Epidermal melanocyte (primary cell): ENCODE results near the gene RAI1.
A peak's percentile ranks its signal among the peaks of the same experiment; 100 is the strongest.

Experiments used
- DNase-seq: peaks from one replicate; pipeline ENCODE4 v3.0.0; 2011; ENCODE audit warnings: low spot score; ENCODE audit not compliant: insufficient read length

RAI1 gene

DNA sequence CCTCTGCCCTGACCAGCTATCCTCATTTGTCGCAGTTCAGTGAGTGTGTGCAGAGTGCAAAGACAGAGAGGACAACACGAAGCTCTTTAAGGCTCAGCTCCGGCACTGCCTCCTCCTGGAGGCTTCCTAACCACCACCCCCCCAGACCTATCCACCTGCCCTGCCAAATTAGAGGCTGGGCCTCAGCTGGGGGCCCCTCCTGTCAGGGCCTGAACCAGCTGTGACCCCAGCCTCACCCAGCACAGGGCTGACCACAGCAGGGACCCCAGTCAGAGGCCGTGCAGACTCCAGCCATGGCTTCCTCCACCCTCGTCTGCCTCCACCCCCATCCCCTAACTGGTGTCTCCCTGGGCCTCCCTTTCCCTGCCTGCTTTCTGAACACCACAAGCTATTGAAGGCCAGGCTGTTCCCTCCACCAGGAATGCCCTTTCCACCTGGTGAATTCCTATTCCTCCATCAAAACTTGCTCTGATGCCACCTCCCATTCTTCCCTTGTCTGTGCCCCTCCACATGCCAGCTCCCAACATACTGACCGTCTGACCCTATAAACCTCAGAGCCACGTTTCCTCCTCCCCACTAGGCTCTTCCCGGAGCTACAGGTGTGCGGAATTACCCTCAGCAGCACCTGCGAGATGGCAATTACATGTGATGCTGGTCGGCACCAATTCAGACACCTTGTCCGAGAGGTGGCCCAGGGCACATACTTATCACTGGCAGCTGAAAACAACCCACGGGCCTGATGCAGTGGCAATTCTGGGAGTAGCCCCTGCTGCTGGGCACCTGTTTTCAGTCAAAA is 146.8 kb downstream of the RAI1 start:
- no peak for DNase-seq

DNA sequence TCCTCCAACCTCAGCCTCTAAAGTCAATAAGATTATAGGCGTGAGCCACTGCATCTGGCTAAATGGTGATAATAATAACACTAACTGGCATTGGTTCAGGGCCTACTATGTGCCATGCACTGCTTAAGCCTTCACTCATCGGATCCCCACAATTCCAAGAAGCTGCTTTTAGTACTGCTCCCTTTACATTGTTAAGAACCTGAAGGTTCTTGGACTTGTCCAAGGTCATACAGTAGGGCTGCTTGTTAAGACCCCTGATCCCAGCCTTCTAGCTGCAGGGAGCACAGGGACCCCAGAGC is 149.0 kb downstream of the RAI1 start:
- no peak for DNase-seq

DNA sequence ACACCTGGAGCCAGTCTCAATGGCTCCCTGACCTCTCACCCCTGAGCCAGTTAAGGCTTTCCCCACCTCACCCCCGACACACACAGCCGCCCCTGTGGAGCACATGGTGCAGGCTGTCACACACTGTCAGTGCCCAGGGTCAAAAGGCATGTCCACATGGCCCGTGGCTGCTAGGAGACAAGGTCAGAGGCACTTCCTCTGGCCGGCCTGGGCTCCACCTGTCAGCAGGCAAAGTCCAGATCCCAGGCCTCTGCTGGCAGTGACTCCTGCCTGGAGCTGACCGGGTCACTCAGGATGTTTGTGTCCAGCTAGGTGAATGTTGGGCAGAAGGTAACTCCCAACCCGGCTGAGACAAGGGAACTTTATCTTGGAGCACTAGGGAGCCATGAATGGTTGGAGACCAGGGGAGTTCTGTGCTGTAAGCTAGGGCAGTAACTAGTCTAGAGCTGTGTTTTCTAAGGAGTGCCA is 149.5 kb downstream of the RAI1 start:
- no peak for DNase-seq

DNA sequence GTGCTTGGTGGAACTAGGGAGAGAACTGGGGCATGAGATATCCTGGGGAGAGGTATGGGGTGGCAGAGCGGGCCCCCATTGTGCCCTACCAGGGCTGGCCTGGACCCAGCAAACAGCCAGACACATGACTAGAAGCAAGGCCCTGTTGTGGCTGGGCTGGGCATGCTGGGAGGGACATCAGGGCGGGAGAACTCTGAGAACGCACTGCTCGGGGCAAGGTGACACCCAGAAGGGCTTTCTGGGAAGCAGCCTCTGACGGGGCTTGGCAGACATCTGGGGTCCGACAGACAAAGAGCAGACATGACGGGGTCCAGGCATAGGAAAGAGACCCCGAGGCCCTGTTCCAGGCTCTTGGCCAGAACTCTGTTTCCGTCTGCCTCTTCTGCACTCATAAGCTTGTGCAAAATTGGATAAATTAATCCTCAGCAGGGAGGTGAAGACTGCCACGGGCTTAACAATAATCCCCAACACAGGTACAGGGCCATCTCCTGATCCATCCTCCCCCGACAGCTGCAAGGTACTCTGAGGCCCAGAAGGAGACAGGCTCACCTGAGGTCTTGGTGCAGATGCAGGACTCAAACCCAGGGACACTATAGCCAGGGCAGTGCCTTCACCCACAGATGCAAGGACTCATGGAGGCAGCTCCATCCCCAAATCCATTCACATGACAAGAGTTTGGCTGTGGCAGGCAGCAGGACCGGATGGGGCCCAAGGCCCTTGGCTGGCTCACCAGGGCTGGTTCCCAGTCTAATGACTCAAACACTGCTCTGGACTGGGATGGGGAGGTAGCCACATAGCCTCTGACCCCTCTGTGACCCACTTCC is 150.2 kb downstream of the RAI1 start:
- DNase-seq, result no peak

- DNase-seq, result no peak
Measured at GRCh38 chr17:17832032-17832363, 150.7 kb downstream of the RAI1 start.

GRCh38 chr17:17833658-17834357 is 152.6 kb downstream of the RAI1 start:
- DNase-seq, result no peak

- no peak for DNase-seq
Measured at GRCh38 chr17:17834974-17835373, 153.7 kb downstream of the RAI1 start.

DNA sequence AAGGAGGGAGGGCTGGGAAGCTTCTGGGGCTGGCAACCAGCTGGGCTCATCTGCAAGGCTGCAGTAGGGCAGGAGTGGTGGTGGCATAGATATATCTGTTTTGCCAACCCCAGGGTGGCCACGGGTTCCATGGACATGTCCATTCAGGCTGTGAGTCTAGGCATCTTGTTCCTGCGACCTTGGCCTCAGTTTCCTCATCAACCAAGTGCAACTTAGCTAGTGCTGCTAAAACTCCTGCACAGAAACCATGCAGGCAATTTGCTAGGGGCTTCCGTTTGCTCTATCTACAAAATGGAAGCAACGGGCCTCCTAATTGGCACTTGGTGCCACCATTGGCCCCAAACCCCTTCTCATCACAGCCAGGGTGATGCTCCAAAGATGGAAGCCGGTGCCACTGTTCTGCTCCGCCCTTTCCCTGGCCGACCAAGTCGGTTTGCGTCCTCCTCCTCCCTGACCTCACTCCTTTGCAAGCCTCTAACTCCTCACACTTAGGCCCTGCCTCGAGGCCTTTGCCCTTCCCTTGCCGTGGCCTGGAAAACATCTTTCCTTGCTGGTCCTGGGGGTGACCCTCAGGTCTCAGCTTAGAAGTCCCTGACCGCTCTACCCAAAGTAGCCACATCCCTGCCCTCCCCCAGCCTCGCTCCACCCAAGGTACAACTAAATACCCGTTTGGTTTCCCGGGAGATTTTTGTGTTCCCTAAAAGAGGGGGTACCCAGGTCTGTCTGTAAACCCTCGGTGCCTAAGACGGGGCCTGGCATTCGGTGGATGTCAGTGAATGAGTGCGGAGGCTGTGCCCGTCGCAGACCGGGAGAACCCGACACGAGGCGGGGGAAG is 154.4 kb downstream of the RAI1 start:
- no peak for DNase-seq

DNA sequence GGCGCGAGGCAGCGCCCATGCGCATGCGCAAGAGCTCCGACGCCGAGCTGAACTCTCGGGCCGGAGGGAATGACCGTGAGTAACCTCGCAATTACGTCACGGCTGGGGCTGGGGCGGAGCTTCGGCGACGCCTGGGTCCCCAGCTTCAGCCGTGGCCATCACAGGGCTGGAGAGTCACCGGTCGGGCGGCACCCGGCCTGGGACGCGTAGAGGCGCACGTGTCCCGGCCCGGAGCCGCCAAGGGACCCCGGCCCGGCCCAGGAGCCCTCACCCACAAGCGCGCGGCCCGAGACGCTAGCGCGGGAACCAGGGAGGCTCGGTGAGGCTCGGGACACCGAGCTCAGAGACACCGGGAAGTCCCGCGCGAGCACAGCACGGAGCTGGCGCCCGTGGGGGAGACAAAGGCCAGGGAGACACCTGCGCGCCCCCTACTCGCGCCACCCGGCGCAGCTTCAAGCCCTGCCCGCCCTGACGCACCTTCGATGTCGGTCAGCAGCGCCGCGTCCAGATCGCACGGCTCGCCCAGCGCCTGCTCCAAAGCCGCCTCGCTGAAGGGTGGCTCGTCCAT is 155.1 kb downstream of the RAI1 start:
- peak; percentile 87 for DNase-seq

- DNase-seq, result peak; percentile 60
Measured at GRCh38 chr17:17836818-17837379, 155.6 kb downstream of the RAI1 start, which contains the start of gene SREBF1. Gene SREBF1 (minus strand): TSS chr17:17836986. CDS start chr17:17836817, 169 bp downstream.

- DNase-seq, result no peak
Measured at GRCh38 chr17:17837380-17837821, 156.1 kb downstream of the RAI1 start.

- no peak for DNase-seq
Measured at GRCh38 chr17:17837966-17838962, 157.0 kb downstream of the RAI1 start.

GRCh38 chr17:17839791-17840707 is 158.8 kb downstream of the RAI1 start:
- peak; percentile 96 for DNase-seq

DNA sequence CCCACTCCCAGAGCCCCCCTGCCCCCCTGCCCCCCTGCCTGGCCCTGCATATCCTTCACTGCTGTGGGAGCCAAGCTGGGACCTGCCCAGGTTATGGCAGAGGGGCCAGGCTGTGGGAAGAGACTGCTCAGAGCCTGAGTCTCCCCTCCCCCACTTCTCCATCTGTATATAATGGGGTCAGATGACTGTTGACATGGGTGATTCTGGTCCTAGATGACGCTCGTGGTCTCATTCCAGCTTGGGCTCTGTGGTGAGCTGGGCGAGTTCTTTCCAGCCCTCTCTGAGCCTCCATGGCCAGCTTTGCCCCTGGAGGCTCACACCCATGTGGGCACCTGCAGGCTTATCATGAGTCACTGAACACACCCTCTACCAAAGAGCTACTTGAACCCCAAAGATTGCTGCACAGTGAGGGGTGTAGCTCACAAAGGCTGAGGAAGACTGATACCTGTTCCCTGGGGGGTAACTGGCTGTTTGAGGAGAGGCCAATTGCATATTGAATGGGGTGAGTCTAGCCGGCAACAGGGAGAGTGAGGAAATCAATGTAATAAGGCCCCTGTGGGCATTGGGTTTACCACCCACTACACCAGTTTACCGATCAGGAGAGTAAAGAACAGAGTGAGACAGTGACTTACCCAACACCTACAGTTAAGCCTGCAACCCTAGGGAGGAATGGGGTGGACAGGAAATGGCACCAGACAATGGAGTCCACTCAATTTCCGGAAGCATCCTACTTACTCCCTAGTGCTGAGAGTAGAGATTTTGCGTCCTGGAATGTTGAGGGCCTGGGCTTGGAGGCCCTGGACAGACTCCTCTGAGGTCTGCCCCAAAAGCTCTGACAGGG is 159.7 kb downstream of the RAI1 start:
- DNase-seq, result no peak

DNA sequence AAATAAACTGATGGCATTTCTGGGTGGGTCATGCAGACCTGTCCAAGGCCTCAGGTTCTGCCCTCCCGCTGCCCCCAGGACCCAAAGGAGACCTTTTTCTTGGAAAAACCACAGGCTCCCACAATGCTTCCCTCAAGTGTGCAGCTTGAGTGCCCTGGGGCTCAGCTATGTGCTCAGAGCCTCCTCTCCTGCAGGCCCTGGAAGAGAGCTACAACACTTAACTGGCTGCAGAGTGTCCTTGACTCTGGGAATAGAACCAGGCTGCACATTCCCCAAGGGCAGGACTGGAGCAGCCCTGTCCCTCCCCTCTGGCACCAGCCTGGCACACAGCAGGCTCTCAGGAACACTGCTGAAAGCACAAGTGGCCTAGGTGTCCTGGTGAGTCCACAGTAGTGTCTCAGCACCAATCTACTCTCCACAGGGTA is 160.4 kb downstream of the RAI1 start:
- DNase-seq, result no peak

DNA sequence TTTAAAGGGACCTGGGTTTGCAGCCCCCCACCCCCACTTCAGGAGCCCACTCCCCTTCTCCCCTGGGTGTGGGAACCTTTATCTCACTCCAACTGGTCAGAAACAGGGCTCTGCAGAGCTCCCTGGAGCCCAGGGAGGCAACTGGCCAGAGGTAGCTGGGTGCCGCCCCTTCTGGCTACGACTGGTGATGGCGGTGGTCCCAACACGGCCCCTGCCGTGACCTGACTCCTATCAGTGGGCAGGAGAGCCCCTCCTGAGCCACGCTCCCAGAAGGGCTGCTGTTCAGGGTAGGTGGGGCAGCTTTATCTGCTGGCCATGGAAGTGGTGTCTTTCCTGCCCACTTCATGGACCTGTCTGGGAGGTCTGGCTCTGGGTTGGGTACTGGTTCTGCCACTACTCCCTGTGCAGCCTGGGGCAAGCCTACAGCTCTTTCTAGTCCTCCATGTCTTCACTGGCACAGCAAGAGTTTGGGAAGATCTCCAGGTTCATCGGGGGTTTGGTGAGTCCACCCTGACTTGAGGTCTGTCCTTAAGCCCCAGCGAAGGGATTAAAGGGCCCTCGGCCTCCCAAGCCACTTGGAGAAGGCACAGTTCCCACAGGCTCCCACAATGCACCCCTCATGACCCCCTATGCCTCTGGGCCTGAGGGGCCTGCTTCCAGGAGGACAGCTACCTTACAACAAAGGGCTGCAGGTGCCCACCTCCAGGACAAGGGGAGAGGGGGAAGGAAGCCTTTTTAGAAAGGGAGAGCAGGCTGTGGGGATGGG is 161.0 kb downstream of the RAI1 start:
- no peak for DNase-seq
